Peyer's patch (tissue), 4 donors: ENCODE data around the gene LRP2BP.

ENCODE experiments used
- POLR2A ChIP-seq, 2 donors: fragments of 450-650 bp; IDR thresholded peaks; one replicate each; pipeline ENCODE4 v1.5.1; 2017; ENCODE audit warnings: antibody characterized with exemption in 2 of 2, mild to moderate bottlenecking in 2 of 2, moderate library complexity in 2 of 2
- TF ChIP-seq, protein P1 (sequence below), 6 experiments: fragments of 450-650 bp in 4 of 6; fragments of 200-600 bp in 2 of 6; sonication (generic) in 1 of 6; IDR thresholded peaks; one replicate each; pipeline ENCODE4 v1.5.1; 2017 to 2019; ENCODE audit warnings: antibody characterized with exemption in 6 of 6, mild to moderate bottlenecking in 3 of 6, moderate library complexity in 1 of 6

GRCh38 chr4:185323606-185324005, 72.1 kb downstream of the LRP2BP start:
- TF ChIP-seq, protein P1, sequence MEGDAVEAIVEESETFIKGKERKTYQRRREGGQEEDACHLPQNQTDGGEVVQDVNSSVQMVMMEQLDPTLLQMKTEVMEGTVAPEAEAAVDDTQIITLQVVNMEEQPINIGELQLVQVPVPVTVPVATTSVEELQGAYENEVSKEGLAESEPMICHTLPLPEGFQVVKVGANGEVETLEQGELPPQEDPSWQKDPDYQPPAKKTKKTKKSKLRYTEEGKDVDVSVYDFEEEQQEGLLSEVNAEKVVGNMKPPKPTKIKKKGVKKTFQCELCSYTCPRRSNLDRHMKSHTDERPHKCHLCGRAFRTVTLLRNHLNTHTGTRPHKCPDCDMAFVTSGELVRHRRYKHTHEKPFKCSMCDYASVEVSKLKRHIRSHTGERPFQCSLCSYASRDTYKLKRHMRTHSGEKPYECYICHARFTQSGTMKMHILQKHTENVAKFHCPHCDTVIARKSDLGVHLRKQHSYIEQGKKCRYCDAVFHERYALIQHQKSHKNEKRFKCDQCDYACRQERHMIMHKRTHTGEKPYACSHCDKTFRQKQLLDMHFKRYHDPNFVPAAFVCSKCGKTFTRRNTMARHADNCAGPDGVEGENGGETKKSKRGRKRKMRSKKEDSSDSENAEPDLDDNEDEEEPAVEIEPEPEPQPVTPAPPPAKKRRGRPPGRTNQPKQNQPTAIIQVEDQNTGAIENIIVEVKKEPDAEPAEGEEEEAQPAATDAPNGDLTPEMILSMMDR (IDR thresholded peaks at IDR 0.05): no peak
- TF ChIP-seq POLR2A (IDR thresholded peaks at IDR 0.05): no peak
